ENCODE data around the gene DYSF.

Gene DYSF

DNA sequence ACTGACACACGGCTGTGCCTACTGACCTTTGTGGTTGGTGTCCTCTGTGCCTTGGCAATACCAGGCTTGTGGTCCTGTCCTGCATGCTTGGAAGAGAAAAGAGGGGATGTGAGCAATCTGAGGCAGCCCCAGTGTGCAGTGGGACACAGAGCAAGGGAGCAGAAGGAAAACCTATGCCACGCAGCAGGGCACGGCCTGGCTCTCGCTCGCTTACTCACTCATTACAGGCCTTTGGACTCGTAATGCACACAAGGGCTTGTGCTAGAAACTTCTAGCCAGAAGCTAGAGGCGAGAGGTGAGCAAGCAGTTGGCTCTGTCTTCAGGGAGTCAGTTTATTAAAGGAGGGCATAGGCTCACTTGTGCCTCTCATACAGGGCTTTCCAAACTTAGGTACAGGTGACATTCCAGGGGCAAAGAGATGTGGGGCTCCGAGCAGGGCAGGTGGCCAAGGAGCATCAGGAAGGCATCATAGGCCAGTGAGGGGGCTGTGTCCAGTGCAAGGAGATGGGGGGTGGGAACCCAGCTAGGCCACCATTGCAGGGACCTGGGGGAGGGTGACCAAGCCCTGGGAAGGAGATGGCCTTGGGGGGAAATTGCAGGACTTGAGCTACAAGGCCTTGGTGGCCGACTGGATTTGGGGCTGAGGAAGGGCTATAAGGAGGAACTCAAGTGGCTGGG, 100.8 kb downstream of the DYSF start:
- no peak for DNase-seq (ENCODE audit: low read depth)

DNA sequence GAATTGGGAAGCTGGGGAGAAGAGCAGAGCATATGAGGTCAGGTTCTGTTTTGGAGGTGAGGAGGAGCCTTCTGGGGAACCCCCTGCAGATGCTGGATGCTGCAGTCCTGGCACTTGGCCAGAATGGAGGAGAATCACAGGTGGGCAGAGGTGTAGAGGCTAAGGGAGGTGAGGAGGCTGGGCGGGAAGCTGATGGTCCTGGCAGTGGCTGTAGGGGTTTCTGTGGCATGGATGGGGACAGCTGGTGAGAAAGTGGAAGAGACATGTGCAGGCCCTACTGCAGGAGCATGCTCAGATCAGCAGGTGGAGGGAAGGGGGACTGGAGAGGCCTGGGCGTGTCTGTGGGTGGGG, 101.3 kb downstream of the DYSF start:
- no peak for DNase-seq (ENCODE audit: low read depth)

GRCh38 chr2:71555798-71556454, 102.6 kb downstream of the DYSF start:
- no peak for DNase-seq (ENCODE audit: low read depth)

GRCh38 chr2:71556692-71557250, 103.4 kb downstream of the DYSF start:
- DNase-seq (ENCODE audit: low read depth) = no peak

GRCh38 chr2:71557321-71557720, 104.0 kb downstream of the DYSF start:
- DNase-seq (ENCODE audit: low read depth) = no peak

- DNase-seq (ENCODE audit: low read depth) = no peak
Measured at GRCh38 chr2:71558300-71559051, 105.1 kb downstream of the DYSF start.

DNA sequence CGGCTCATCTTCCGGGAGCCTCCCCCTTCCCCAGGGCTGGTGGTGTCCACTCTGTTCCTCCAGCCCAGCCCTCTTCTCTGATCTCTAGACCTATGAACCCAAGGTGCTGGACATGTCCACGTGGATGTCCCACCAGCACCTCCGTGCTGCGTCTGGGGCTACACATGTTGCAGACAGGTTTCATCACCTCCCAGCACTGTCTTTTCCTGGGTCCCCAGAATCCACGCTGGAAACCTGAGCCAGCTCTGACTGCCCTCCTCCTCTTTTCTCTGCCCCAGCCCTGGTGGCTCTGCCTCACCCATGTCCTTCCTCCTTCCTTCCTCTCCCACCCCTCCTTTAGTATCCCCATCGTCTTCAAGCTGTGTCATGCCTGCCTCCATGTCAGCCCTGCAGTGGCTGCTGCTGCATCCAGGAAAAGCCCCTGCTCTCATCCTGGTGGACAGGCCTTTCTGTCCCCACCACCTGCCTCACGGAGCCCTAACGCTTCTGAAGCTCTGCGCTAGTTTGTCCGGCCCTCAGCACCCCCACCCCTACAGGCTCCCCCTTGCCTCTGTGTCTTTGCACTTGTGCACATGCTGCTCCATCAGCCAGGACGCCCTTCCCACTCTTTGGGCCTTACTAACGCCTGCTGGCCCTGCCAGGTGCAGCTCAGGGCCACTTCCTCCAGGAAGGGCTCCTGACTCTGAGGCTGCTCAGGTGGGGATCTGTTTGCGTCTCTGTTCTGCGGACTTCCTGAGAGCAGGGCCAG, 105.9 kb downstream of the DYSF start:
- no peak for DNase-seq (ENCODE audit: low read depth)

- DNase-seq (ENCODE audit: low read depth) = no peak
Measured at GRCh38 chr2:71559828-71560637, 106.7 kb downstream of the DYSF start.

GRCh38 chr2:71560638-71561011, 107.3 kb downstream of the DYSF start:
- no peak for DNase-seq (ENCODE audit: low read depth)

DNA sequence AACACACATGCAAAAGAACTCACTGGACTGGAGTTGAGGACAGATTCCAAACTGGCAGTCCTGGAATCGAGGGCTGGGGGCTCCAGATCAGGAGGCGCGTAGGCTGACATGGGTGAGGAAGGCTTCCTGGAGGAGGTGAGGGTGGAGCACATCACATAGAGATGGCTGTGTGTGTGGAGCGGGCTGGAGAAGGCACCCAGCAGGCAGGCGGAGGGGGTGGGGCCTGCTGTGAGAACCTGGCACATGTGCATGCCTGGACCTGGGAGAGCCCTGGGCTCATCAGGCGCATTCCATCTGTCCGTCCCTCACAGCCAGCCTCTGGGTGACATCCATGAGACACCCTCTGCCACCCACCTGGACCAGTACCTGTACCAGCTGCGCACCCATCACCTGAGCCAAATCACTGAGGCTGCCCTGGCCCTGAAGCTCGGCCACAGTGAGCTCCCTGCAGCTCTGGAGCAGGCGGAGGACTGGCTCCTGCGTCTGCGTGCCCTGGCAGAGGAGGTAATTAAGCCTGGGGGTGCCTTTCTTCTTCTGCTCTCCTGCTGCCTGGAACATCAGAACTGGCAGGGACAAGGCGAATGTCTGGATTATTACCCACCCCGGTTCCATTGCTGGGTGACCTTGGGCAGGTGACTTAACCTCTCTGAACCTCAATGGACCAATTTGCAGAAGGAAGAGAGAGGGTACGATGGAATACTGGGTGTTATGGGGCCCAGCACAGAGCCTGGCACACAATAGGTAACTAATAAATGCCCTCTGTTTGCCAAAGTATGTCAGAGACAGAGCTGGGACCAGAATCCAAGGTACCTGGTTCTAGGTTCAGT, 108.3 kb downstream of the DYSF start:
- no peak for DNase-seq (ENCODE audit: low read depth)

- no peak for DNase-seq (ENCODE audit: low read depth)
Measured at GRCh38 chr2:71562518-71562917, 109.2 kb downstream of the DYSF start.

DNA sequence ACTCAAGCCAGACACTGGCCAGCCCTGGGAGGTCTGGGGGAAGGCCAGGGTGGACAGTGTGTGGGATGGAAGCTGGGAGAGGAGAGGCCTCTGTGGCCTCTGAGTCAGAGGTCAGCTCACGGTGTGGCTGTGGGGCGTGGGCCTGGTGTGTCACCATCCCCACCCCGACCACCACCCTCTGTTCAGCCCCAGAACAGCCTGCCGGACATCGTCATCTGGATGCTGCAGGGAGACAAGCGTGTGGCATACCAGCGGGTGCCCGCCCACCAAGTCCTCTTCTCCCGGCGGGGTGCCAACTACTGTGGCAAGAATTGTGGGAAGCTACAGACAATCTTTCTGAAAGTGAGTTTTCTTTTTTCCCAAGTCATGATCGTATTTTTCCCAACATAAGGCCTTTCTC, 110.5 kb downstream of the DYSF start:
- no peak for DNase-seq (ENCODE audit: low read depth)

DNA sequence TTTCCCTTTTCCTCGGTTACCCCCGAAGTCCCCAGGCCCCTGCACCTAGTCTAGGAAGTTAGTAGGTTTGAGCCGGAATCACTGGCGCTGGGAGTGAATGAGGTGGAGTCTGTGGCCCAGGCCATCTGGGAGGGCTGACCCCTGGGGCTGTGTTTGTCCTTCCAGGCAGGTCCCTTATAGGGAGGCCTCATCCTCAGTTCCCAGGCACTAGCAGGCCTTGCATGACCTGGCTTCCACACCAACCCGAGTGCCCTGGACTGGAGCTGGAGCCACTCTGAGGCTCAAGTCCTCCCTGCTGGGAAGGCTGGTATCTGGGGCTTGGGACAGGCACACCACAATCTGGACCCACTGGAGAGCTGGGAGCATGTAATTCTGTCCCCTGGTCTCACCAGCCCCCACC, 111.0 kb downstream of the DYSF start:
- no peak for DNase-seq (ENCODE audit: low read depth)

DNA sequence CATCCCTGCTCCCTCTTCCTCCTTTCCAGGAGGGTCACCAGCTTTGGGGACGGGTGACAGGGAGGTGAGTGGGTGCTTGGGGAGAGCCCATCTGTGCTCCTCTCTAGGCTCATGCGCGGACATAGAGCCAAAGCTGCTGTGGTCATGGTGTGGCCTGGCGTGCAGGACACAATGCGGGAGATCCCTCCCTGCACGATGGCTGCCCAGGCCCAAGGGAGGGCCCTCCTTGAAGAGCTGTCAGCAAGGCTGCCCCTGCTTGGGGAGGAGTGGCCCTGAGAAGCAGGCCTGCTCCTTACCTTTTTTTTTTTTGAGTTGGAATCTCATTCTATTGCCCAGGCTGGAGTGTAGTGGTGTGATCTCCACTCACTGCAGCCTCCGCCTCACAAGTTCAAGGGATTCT, 111.4 kb downstream of the DYSF start:
- DNase-seq (ENCODE audit: low read depth) = no peak

- no peak for DNase-seq (ENCODE audit: low read depth)
Measured at GRCh38 chr2:71566372-71566771, 113.0 kb downstream of the DYSF start.

DNA sequence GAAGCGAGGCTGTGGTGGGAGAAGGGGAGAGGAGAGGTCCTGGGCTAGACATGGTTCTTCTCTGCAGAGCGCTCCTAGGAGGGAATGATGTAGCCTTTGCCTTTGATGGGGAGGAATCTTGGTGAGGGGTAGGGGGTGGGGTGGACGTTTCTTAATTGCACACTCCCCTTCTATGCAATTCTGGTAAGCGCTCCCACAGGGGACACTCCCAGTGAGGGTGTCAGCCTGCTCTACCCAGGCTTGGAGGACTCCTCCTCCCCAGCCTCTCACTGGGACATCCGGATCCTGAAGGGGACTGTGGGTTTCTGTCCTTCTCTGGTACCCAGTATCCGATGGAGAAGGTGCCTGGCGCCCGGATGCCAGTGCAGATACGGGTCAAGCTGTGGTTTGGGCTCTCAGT, 114.3 kb downstream of the DYSF start:
- no peak for DNase-seq (ENCODE audit: low read depth)

- no peak for DNase-seq (ENCODE audit: low read depth)
Measured at GRCh38 chr2:71568103-71568502, 114.7 kb downstream of the DYSF start.

GRCh38 chr2:71570511-71570910, 117.2 kb downstream of the DYSF start:
- DNase-seq (ENCODE audit: low read depth) = no peak

- DNase-seq (ENCODE audit: low read depth) = no peak
Measured at GRCh38 chr2:71570951-71571460, 117.6 kb downstream of the DYSF start.

GRCh38 chr2:71571945-71572344, 118.6 kb downstream of the DYSF start:
- no peak for DNase-seq (ENCODE audit: low read depth)
